Keratinocyte (primary cell): ENCODE measurements around the gene ERC2.

Source experiments
- CTCF ChIP-seq, 3 experiments: IDR thresholded peaks in 1 of 3; conservative IDR thresholded peaks in 1 of 3; optimal IDR thresholded peaks in 1 of 3; 2 replicates in 2 of 3; 3 replicates in 1 of 3; pipeline versions ENCODE3 to v1.5.1; 2011; ENCODE audit warnings: low read length in 3 of 3, mild to moderate bottlenecking in 3 of 3, moderate library complexity in 2 of 3, control low read depth in 1 of 3, inconsistent platforms in 1 of 3; ENCODE audit not compliant: insufficient read depth in 2 of 3; ENCODE audit errors: extremely low read depth in 1 of 3
- EZH2 ChIP-seq: IDR thresholded peaks from one replicate; pipeline ENCODE4 v1.6.1; 2012; ENCODE audit warnings: inconsistent platforms, mild to moderate bottlenecking, low read length, moderate library complexity

DNA sequence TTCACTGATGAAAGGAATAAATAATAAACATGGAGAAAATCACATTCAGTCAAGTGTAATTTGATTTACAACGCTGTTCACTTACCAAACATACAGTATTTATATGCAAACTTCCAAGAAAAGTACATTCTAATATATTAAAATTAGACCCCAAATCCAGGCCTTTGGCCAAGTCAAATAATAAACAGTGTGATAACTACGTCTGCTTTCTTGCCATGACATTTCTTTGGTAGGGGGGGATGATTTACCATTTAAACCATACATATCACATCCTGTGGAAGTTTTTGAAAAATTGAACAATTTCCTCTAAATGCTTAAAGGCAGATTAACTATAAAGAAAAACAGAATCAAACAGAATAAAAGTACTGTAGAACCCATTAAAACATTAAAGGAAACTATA lies 613.0 kb downstream of the ERC2 start:
- TF ChIP-seq CTCF (optimal IDR thresholded peaks at IDR 0.05 in 1 of 3, IDR thresholded peaks at IDR 0.05 in 1 of 3, conservative IDR thresholded peaks at IDR 0.05 in 1 of 3; ENCODE audit: extremely low read depth in 1 of 3, insufficient read depth in 2 of 3, low read length in 3 of 3): no peak
- TF ChIP-seq EZH2: no peak
